Cardiac fibroblast (primary cell): ENCODE data around the gene DOCK4.

Experiments
- DNase-seq, 2 donors: peaks; one replicate each; pipeline versions ENCODE4 v3.0.0 to v3.0.0-alpha.2; 2010; ENCODE audit warnings: low read depth in 2 of 2
- H3K4me3 ChIP-seq, 2 donors: replicated peaks in 1 of 2; 1 replicate in 1 of 2; 2 replicates in 1 of 2; pipeline ENCODE4 v1.5.1; 2011; ENCODE audit warnings: low read depth in 2 of 2, low read length in 2 of 2, mild to moderate bottlenecking in 2 of 2, moderate library complexity in 1 of 2
- TF ChIP-seq, protein P1 (sequence below): IDR thresholded peaks from one replicate; pipeline ENCODE4 v1.5.1; 2011; ENCODE audit warnings: low read depth, mild to moderate bottlenecking, low read length, inconsistent platforms

Gene DOCK4

DNA sequence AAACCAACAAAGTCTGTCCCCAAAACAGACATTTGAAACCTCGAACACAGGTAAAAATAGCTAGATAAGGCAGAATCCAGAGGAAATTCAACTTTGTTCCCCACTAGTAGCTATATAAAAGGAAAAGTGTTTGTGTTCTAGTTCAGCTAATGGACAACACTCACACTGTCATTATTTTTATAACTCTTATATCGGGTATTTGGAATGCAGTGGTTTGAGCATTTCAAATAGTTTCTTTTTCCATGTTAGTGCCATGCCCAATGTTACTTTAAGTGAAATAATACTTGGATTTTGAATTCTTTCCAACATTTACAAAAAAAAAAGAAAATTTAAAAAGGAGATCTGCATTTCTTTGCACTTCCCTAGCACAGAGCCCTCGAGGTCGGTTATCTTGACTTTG lies 213.6 kb downstream of the DOCK4 start:
- TF ChIP-seq, protein P1, sequence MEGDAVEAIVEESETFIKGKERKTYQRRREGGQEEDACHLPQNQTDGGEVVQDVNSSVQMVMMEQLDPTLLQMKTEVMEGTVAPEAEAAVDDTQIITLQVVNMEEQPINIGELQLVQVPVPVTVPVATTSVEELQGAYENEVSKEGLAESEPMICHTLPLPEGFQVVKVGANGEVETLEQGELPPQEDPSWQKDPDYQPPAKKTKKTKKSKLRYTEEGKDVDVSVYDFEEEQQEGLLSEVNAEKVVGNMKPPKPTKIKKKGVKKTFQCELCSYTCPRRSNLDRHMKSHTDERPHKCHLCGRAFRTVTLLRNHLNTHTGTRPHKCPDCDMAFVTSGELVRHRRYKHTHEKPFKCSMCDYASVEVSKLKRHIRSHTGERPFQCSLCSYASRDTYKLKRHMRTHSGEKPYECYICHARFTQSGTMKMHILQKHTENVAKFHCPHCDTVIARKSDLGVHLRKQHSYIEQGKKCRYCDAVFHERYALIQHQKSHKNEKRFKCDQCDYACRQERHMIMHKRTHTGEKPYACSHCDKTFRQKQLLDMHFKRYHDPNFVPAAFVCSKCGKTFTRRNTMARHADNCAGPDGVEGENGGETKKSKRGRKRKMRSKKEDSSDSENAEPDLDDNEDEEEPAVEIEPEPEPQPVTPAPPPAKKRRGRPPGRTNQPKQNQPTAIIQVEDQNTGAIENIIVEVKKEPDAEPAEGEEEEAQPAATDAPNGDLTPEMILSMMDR: no peak
- no peak for DNase-seq

DNA sequence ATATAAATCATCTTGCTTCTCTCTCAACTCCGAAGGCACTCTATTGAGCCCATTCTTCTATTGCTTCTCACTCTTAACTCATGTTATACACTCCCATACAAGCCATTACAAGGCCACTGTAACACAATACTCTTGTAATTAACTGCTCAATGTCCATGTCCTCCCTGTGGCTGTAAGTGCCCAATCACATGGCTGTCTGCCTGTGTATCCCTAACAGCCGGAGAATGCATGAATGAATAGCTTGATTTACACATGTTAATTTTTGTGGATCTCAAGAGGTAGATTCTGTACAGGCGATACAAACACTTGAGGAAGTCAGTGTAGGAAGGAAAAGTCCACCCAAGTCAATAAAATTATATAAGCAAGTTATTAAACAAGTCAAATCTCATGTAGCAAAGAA lies 215.6 kb downstream of the DOCK4 start:
- DNase-seq: no peak
- TF ChIP-seq, protein P1: no peak
- H3K4me3 ChIP-seq: no peak overlapping the region

More for the DNA sequence above, 213.6 kb downstream of the DOCK4 start:
- H3K4me3 ChIP-seq: no peak overlapping the region

DNA sequence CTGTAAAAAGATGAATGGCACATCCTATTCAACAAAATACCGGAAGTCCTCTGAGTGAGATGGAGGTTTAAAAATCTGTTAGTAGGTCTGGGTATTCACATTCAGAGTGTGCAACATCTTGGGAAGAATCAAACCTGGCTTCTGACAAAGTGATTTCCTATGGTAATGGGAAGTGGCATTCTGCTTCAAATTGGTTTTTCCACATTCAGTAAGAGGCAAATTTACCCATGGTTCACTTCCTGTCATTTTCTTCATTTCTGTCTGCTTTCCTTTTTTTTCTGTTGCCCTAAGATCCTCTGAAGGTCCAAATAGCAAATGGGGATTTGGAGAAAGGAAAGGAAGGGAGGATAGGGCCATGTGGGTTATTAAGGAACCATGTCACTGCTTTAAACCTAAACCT lies 218.3 kb downstream of the DOCK4 start:
- H3K4me3 ChIP-seq: no peak overlapping the region
- TF ChIP-seq, protein P1: no peak
- DNase-seq: no peak

DNA sequence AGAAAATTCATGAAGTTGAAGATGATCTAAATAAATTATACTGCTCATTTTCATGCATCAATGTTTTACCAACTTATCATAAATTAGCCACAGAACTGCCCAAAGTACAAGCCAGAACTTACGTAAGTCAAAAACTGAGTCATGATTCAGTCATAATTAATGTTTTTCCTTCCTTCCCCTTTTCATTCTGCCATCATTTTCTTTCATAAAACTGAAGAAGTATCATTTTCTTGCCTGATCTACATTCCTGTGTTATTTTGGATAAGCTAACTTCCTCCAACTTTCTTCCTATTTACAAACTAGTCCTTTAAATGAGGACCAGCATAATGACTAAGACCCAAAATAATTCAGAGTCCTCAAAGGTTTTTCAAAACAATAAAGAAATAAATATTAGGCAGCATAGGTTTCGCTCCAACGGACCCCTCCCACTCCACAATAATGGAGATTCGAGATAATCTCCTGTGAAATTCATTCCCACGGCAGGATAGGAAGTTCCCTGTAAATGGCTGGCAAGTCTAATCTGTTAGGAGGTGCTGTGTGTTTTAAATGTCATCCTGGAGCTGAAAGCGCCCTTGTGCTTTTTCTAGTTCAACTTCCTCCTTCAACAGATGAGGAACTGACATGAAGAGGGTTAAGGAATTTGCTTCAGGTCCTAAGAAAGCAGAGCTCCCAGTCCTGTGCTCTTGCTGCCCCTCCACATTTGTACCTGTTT lies 218.9 kb downstream of the DOCK4 start:
- TF ChIP-seq, protein P1: no peak
- no peak overlapping the region for H3K4me3 ChIP-seq
- DNase-seq: peak; percentile 70 to 81

DNA sequence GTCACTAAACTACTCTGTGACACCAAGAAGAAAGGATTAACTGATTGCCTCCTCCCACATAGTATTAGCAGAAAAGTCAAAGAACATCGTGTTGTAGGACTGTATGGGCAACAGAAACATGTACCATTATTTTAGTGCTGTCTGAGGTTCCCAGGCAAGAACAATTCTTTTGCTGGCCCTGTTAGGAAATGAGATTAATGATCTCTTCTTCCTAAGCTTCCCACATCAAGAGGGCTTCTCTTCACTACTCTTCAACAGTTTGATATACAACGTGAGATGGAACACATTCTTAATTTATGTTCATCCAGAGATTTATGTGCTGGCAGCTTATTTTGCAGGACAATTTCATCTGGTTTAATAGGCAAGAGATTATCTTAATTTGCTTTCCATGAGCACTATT lies 219.6 kb downstream of the DOCK4 start:
- H3K4me3 ChIP-seq: no peak overlapping the region
- TF ChIP-seq, protein P1: no peak
- no peak for DNase-seq

DNA sequence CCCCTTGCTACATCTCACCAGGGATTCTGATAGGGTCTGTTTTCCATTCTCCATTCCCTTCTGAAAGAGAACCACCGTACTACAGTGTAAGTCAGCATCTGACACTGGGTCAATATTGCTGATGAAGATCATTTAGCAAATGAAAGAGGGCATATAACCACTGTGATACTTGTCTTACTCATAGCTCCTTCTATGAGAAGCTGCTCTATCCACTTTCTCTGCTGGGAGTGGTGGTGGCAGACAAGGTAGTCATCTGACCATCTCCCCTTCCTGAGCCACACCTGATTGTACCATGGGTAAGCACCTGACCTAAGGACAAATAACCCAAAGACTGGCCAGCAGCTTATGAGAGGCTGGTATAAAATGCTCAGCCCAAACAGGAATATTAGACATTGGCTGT lies 220.4 kb downstream of the DOCK4 start:
- TF ChIP-seq, protein P1: no peak
- no peak overlapping the region for H3K4me3 ChIP-seq
- DNase-seq: no peak

DNA sequence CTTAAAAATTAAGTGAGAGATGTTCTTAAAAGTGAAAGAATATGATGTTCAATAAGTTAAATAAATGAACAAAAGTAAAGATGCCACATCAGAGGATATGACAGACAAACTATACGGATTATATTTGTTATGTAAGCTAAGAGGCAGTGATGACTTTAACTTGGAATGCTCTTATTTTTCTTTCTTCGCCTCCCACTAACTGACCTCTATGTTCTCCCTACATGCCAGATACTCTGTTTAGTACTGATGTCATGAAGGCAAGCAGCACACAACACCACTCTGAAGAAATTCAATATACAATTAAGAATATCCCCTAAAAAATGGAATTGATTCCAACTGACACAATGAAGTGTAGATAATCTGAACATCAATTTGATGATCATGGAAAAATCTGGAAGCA lies 223.4 kb downstream of the DOCK4 start:
- TF ChIP-seq, protein P1: no peak
- DNase-seq: peak; percentile 45 to 66
- H3K4me3 ChIP-seq: no peak overlapping the region
